Fibroblast of pulmonary artery (primary cell): ENCODE measurements around the gene BID.
A peak's percentile ranks its signal among the peaks of the same experiment; 100 is the strongest.
"Not testable (repeated sequence)": the region's sequence is repeated elsewhere in the genome, so short reads cannot be mapped to it uniquely, and the experiment has no call there.

Experiments used
- DNase-seq: peaks from one replicate; pipeline ENCODE4 v3.0.0-alpha.2; 2010; ENCODE audit warnings: low read depth
- H3K4me3 ChIP-seq: replicated peaks from 2 replicates; pipeline ENCODE4 v1.5.1; 2011; ENCODE audit warnings: low read depth, mild to moderate bottlenecking, control low read depth, low read length, moderate library complexity
- CTCF ChIP-seq: IDR thresholded peaks from 2 replicates; pipeline ENCODE4 v1.5.1; 2011; ENCODE audit warnings: mild to moderate bottlenecking, control low read depth, low read length, inconsistent platforms; ENCODE audit errors: missing control alignments

Gene BID

GRCh38 chr22:17767233-17768065 lies 6.8 kb downstream of the BID start:
- DNase-seq = no peak
- H3K4me3 ChIP-seq = no peak overlapping the region
- no peak for TF ChIP-seq CTCF

GRCh38 chr22:17764852-17765251 lies 9.4 kb downstream of the BID start:
- H3K4me3 ChIP-seq, DNase-seq: not testable (repeated sequence)

GRCh38 chr22:17764036-17764435 lies 10.2 kb downstream of the BID start:
- TF ChIP-seq CTCF = no peak
- H3K4me3 ChIP-seq = no peak overlapping the region
- DNase-seq = no peak

GRCh38 chr22:17763442-17763841 lies 10.8 kb downstream of the BID start:
- DNase-seq, H3K4me3 ChIP-seq: not testable (repeated sequence)

- no peak for DNase-seq
- no peak for TF ChIP-seq CTCF
- H3K4me3 ChIP-seq = no peak overlapping the region
These were observed 13.2 kb downstream of the BID start for GRCh38 chr22:17761138-17761488.

- no peak overlapping the region for H3K4me3 ChIP-seq
- peak; percentile 18 for TF ChIP-seq CTCF
- no peak for DNase-seq
These were observed 19.9 kb downstream of the BID start for GRCh38 chr22:17754233-17754925.

GRCh38 chr22:17753401-17753989 lies 20.8 kb downstream of the BID start:
- no peak overlapping the region for H3K4me3 ChIP-seq
- no peak for DNase-seq
- TF ChIP-seq CTCF = no peak
